Type B pancreatic cell (in vitro differentiated cells): ENCODE measurements around the gene PRICKLE1. TPM values are rescaled to one million over a fixed set of nuclear protein-coding genes. Genes with fewer than 3 reads are reported as not detected.
A peak's percentile ranks its signal among the peaks of the same experiment; 100 is the strongest.

Experiments
- DNase-seq: peaks from one replicate; pipeline ENCODE4 v3.0.0; 2021; ENCODE audit warnings: mixed read lengths; ENCODE audit not compliant: unreplicated experiment; ENCODE audit errors: extremely low spot score
- H3K27ac Mint-ChIP-seq: 2 replicates; pipeline ENCODE4 v1.8.0; 2021; ENCODE audit warnings: mild to moderate bottlenecking, mixed read lengths
- H3K27me3 Mint-ChIP-seq: 2 replicates; pipeline ENCODE4 v1.8.0; 2021; ENCODE audit warnings: mixed read lengths
- H3K36me3 Mint-ChIP-seq: 2 replicates; pipeline ENCODE4 v1.8.0; 2021; ENCODE audit warnings: mixed read lengths
- H3K4me1 Mint-ChIP-seq: one replicate; pipeline ENCODE4 v1.8.0; 2021; ENCODE audit warnings: mixed read lengths; ENCODE audit not compliant: unreplicated experiment
- H3K4me3 Mint-ChIP-seq: 2 replicates; pipeline ENCODE4 v1.8.0; 2021; ENCODE audit warnings: mild to moderate bottlenecking, mixed read lengths
- H3K9me3 Mint-ChIP-seq: 2 replicates; pipeline ENCODE4 v1.8.0; 2021; ENCODE audit warnings: mixed read lengths
- total RNA-seq: library from RNA; stranded (reverse); gene quantifications from 2 replicates; pipeline ENCODE4 v1.2.1, GENCODE V29; 2021; ENCODE audit warnings: low replicate concordance
- TF ChIP-seq, protein P1 (sequence below): fragments of 200-600 bp; sonication (generic); conservative IDR thresholded peaks from 2 replicates; pipeline ENCODE4 v1.5.0; 2021; ENCODE audit warnings: antibody characterized with exemption, mild to moderate bottlenecking

The PRICKLE1 gene
- total RNA-seq, 1 donor from 2014 or later = 28.7 TPM

DNA sequence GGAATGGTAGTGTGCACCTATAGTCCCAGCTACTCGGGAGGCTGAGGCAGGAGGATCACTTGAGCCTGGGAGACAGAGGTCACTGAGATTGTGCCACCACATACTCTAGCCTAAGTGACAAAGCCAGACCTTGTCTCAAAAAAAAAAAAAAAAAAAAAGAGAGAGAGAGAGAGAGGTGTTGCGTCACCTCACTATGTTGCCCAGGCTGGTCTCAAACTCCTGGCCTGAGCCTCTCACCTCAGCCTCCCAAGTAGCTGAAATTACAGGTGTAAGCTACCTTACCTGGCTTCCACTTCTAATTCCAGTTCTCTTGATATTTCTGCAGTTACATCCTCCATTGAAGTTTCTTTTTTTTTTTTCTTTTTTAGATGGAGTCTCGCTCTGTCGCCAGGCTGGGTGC is 94.3 kb downstream of the PRICKLE1 start:
- H3K4me3 Mint-ChIP-seq = no peak overlapping the region
- no peaks in the 10 kb centered on the region for H3K4me1 Mint-ChIP-seq
- TF ChIP-seq, protein P1, sequence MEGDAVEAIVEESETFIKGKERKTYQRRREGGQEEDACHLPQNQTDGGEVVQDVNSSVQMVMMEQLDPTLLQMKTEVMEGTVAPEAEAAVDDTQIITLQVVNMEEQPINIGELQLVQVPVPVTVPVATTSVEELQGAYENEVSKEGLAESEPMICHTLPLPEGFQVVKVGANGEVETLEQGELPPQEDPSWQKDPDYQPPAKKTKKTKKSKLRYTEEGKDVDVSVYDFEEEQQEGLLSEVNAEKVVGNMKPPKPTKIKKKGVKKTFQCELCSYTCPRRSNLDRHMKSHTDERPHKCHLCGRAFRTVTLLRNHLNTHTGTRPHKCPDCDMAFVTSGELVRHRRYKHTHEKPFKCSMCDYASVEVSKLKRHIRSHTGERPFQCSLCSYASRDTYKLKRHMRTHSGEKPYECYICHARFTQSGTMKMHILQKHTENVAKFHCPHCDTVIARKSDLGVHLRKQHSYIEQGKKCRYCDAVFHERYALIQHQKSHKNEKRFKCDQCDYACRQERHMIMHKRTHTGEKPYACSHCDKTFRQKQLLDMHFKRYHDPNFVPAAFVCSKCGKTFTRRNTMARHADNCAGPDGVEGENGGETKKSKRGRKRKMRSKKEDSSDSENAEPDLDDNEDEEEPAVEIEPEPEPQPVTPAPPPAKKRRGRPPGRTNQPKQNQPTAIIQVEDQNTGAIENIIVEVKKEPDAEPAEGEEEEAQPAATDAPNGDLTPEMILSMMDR = no peak
- DNase-seq = no peak
- H3K27ac Mint-ChIP-seq = no peak overlapping the region
- H3K36me3 Mint-ChIP-seq = peaks cover 17% of the 10 kb centered on the region
- peaks cover 3% of the 10 kb centered on the region for H3K9me3 Mint-ChIP-seq
- H3K27me3 Mint-ChIP-seq = no peaks in the 10 kb centered on the region

DNA sequence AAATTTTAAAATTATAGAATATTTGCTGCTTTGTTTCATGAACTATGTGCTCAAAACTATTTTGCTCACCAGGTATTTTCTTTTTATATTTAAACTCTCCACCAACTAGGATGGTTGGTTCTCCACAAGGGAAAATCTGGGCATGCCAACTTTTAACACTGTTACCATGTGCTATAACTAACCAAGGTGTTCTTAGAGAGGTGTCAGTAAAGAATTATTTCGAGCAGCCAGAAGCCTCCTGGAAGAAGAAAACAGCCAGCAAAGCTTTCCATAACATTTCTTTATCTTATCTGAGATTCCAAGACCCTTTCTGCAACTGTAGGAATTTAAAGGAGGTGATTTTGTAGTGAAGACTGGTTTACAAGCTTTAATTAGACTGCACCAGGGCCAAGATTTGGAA is 97.3 kb downstream of the PRICKLE1 start:
- Mint-ChIP-seq H3K27ac (no peak overlapping the region), H3K9me3 (peaks cover 3% of the 10 kb centered on the region), H3K4me3 (no peak overlapping the region), H3K36me3 (peaks cover 20% of the 10 kb centered on the region), H3K4me1 (no peaks in the 10 kb centered on the region), H3K27me3 (peaks cover 2% of the 10 kb centered on the region)
- no peak for DNase-seq
- TF ChIP-seq, protein P1 = no peak

DNA sequence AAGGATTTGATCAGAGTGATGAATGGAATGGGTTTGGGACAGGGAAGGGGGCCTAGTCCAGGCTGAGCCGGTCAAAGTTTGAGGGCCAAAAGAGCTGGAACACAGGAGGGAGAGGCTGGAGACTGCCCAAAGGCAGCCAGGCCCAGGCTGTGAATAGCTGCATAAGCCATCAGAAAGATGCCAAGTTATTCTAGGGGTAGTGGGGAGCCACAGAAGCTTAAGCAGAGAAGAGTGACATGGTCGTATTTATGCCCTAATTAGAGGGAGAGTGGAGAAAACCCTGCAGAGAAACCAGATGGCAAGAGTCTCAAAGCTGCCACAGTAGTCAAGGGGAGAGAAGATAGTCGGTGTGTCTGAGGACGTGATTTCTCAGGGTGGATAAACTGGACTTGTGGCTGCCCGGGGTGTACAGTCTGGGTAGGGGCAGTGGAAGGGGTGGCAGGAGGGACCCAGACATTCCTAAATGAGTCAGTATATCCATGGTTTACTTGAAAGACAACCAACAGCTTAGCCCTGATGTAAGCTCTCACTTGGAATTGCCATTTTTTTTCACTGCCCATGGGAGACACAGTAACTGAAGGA is 99.2 kb downstream of the PRICKLE1 start:
- H3K27ac Mint-ChIP-seq = no peak overlapping the region
- TF ChIP-seq, protein P1 = no peak
- no peak for DNase-seq
- H3K9me3 Mint-ChIP-seq = no peaks in the 10 kb centered on the region
- peaks cover 12% of the 10 kb centered on the region for H3K4me1 Mint-ChIP-seq
- peaks cover 12% of the 10 kb centered on the region for H3K36me3 Mint-ChIP-seq
- H3K27me3 Mint-ChIP-seq = peaks cover 9% of the 10 kb centered on the region
- H3K4me3 Mint-ChIP-seq = no peak overlapping the region

DNA sequence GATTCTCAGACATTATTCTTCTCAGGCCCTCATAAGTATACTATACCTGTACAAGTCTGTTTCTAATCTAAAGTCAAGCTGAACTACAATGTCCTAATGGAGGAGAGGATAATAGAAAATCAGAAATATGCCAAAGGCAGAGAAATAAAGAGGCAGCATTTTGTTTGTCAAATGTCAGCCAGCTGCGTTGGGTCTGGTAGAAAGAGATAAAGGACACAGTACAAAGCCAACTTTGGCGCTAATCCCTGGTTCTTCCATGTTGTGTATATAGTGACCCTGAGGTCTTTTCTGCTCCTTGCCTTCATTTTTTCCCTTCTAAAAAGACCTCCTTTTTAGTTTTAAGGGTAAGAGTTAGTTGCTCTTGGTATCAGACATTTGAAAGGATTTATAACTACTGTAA is 103.1 kb downstream of the PRICKLE1 start:
- H3K27ac Mint-ChIP-seq = no peak overlapping the region
- TF ChIP-seq, protein P1 = no peak
- H3K27me3 Mint-ChIP-seq = peaks cover 23% of the 10 kb centered on the region
- peaks cover 9% of the 10 kb centered on the region for H3K36me3 Mint-ChIP-seq
- no peaks in the 10 kb centered on the region for H3K9me3 Mint-ChIP-seq
- DNase-seq = no peak
- peaks cover 25% of the 10 kb centered on the region for H3K4me1 Mint-ChIP-seq
- H3K4me3 Mint-ChIP-seq = no peak overlapping the region

DNA sequence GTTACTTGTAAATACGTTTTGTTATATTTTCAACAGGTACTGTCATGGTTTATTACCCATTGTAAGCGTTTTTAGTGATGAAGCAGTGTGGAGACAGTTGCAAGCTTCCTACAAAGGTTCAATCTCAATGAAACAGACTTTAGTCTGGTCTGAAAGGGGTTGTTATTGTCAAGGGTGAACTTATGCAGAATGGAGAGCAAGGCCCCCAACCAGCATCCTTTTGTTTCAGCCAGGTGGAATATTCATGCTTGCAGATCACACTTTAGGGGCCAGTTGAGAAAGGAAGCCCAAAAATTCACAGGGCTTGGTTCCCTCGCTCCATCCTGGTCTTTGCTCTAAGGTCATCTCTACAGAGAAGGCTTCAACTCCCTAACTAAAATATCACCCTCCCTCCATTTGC is 103.7 kb downstream of the PRICKLE1 start:
- H3K27ac Mint-ChIP-seq = no peak overlapping the region

More for the DNA sequence above, 103.7 kb downstream of the PRICKLE1 start:
- Mint-ChIP-seq H3K4me1 (peaks cover 27% of the 10 kb centered on the region), H3K36me3 (peaks cover 9% of the 10 kb centered on the region), H3K4me3 (peak overlapping the region; percentile 61), H3K9me3 (no peaks in the 10 kb centered on the region), H3K27me3 (peaks cover 26% of the 10 kb centered on the region)
- TF ChIP-seq, protein P1 = no peak
- no peak for DNase-seq
